ENCODE measurements around the gene OVAAL. TPM values are rescaled to one million over a fixed set of nuclear protein-coding genes. Genes with fewer than 3 reads are reported as not detected.

OVAAL gene
- total RNA-seq, 1 experiment from 2014 or later = not detected

DNA sequence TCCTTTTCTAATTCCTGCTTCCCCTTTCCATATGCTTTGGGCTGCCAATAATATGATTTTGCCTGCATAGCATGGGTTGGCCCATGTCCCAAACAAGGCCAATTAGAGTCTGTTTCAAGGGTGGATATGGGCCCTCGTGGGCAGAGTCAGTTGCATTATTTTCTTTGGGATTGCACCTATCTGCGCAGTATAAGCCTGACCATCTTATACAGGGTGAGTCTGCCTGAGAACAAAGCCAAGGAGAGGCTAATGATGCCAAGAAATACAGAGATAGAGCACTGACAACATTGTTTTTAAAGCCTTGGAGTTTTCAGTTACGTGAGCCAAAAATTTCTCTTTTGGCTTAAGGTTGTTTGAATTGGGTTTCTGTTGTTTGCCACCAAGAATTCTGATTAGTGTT, 18.6 kb downstream of the OVAAL start:
- no peaks in the 10 kb centered on the region for H3K36me3 ChIP-seq (ENCODE audit: low read depth)
- H3K4me1 ChIP-seq (replicated peaks; ENCODE audit: insufficient read depth) = peaks cover 16% of the 10 kb centered on the region
- no peaks in the 10 kb centered on the region for H3K9me2 ChIP-seq (ENCODE audit: insufficient read depth)
- no peak overlapping the region for H3K4me2 ChIP-seq
- ChIA-PET CTCF (no interaction called here), POLR2A (ENCODE audit: unreplicated experiment) (no interaction called here)
- peaks cover 3% of the 10 kb centered on the region; the same call in 1 of the 2 replicates for H3F3A ChIP-seq (ENCODE audit: insufficient read depth, low read depth)
- TF ChIP-seq, protein P1, sequence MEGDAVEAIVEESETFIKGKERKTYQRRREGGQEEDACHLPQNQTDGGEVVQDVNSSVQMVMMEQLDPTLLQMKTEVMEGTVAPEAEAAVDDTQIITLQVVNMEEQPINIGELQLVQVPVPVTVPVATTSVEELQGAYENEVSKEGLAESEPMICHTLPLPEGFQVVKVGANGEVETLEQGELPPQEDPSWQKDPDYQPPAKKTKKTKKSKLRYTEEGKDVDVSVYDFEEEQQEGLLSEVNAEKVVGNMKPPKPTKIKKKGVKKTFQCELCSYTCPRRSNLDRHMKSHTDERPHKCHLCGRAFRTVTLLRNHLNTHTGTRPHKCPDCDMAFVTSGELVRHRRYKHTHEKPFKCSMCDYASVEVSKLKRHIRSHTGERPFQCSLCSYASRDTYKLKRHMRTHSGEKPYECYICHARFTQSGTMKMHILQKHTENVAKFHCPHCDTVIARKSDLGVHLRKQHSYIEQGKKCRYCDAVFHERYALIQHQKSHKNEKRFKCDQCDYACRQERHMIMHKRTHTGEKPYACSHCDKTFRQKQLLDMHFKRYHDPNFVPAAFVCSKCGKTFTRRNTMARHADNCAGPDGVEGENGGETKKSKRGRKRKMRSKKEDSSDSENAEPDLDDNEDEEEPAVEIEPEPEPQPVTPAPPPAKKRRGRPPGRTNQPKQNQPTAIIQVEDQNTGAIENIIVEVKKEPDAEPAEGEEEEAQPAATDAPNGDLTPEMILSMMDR (conservative IDR thresholded peaks at IDR 0.05) = no peak
- no peak for TF ChIP-seq EZH2 (IDR thresholded peaks at IDR 0.05; ENCODE audit: low read depth)
- no peak for DNase-seq
- H3K4me3 ChIP-seq = no peak overlapping the region
- no TSS peak for BruUV-seq (replicated peaks)
- H2AFZ ChIP-seq = no peak overlapping the region
- intact Hi-C loops (cut with micrococcal nuclease; ENCODE audit: unreplicated experiment) = no loop called here
- no peak overlapping the region for H3K27ac ChIP-seq
- no peaks in the 10 kb centered on the region for H3K27me3 ChIP-seq (ENCODE audit: insufficient read depth, low read depth)
- no peaks in the 10 kb centered on the region for H3K79me2 ChIP-seq (ENCODE audit: low read depth)
- H4K20me1 ChIP-seq (ENCODE audit: insufficient read depth) = no peaks in the 10 kb centered on the region
- H3K9me3 ChIP-seq (ENCODE audit: insufficient read depth, low read depth) = peaks cover 6% of the 10 kb centered on the region; the same call in 1 of the 2 replicates

DNA sequence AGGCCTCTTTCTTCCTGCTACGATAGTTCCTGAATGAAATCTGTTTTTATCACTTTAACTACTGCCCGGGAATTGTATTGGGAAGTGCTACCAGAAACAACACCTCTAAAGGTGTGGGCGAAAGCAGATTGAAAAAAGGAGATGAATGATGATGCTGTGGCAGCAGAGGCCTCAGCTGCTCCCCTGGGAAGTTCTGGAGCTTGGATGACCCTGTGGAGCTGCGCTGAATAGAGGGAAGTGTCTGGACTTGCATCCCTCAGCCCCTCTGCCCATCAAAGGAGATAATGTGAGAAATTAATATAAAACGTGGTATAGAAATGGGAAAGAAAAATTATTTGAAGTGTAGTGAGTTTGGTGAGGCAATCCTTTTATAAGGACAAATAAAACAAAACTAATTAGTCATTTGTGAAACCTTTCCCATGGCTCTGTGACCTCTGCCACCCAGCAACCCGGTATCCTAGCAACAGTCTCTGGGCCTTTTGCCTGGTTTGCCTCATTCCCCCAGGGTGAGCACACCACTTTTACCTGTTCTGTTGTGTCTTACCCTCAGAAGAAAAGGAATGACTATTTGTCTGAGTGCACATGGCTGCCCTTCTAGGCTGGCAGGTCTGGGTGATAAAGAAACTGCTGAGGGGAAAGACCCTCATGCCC, 21.3 kb downstream of the OVAAL start:
- no peaks in the 10 kb centered on the region for H3K79me2 ChIP-seq (ENCODE audit: low read depth)
- ChIA-PET POLR2A (ENCODE audit: unreplicated experiment) (no interaction called here), CTCF (no interaction called here)
- H3K4me1 ChIP-seq (replicated peaks; ENCODE audit: insufficient read depth) = peaks cover 15% of the 10 kb centered on the region
- peaks cover 3% of the 10 kb centered on the region; the same call in 1 of the 2 replicates for H3F3A ChIP-seq (ENCODE audit: insufficient read depth, low read depth)
- peak overlapping the region; percentile 30; the same call in 1 of the 2 replicates for H3K27ac ChIP-seq
- H2AFZ ChIP-seq = no peak overlapping the region
- no peaks in the 10 kb centered on the region for H4K20me1 ChIP-seq (ENCODE audit: insufficient read depth)
- no TSS peak for BruUV-seq (replicated peaks)
- no peaks in the 10 kb centered on the region for H3K27me3 ChIP-seq (ENCODE audit: insufficient read depth, low read depth)
- peaks cover 6% of the 10 kb centered on the region; the same call in 1 of the 2 replicates for H3K9me3 ChIP-seq (ENCODE audit: insufficient read depth, low read depth)
- TF ChIP-seq, protein P1 (conservative IDR thresholded peaks at IDR 0.05) = no peak
- no peak for TF ChIP-seq EZH2 (IDR thresholded peaks at IDR 0.05; ENCODE audit: low read depth)
- no peaks in the 10 kb centered on the region for H3K36me3 ChIP-seq (ENCODE audit: low read depth)
- no peak overlapping the region for H3K4me3 ChIP-seq
- peak; percentile 57 to 82 for DNase-seq
- no peaks in the 10 kb centered on the region for H3K9me2 ChIP-seq (ENCODE audit: insufficient read depth)
- H3K4me2 ChIP-seq = peak overlapping the region; percentile 29
- intact Hi-C loops (cut with micrococcal nuclease; ENCODE audit: unreplicated experiment) = no loop called here

DNA sequence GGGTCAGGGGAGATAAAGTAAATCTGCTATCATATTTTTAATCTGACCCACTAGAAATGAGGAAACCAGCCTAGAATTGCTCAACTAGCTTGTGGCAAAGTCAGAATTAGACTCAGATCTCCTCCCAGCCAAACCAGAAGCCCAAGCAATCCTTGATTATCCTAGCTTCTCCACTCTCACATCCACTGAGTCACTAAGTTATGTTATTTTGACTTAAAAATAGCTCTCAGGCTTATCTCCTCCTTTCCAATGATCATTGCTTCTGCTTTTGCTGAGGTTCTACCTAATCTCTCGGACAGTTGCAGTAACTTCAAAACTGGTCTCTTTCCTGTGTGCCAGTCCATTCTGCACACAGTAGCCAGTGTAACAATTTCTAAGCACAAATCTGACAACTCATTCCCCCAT, 22.9 kb downstream of the OVAAL start:
- H3K4me2 ChIP-seq = no peak overlapping the region

More for the DNA sequence above, 22.9 kb downstream of the OVAAL start:
- H3K4me3 ChIP-seq = no peak overlapping the region
- H3K4me1 ChIP-seq (replicated peaks; ENCODE audit: insufficient read depth) = peaks cover 20% of the 10 kb centered on the region
- H3F3A ChIP-seq (ENCODE audit: insufficient read depth, low read depth) = peaks cover 3% of the 10 kb centered on the region; the same call in 1 of the 2 replicates
- no peaks in the 10 kb centered on the region for H3K9me2 ChIP-seq (ENCODE audit: insufficient read depth)
- DNase-seq = no peak
- no peak overlapping the region for H3K27ac ChIP-seq
- POLR2A ChIA-PET (ENCODE audit: unreplicated experiment) = no interaction called here
- no peaks in the 10 kb centered on the region for H3K27me3 ChIP-seq (ENCODE audit: insufficient read depth, low read depth)
- CTCF ChIA-PET = interaction anchor here (0.7 kb wide), 1 partner anchor 43 kb away, joined by 3 read pairs; no protein-coding TSS in a partner anchor
- BruUV-seq (replicated peaks) = no TSS peak
- peaks cover 6% of the 10 kb centered on the region; the same call in 1 of the 2 replicates for H3K9me3 ChIP-seq (ENCODE audit: insufficient read depth, low read depth)
- no peaks in the 10 kb centered on the region for H4K20me1 ChIP-seq (ENCODE audit: insufficient read depth)
- H3K79me2 ChIP-seq (ENCODE audit: low read depth) = no peaks in the 10 kb centered on the region
- H2AFZ ChIP-seq = no peak overlapping the region
- no peaks in the 10 kb centered on the region for H3K36me3 ChIP-seq (ENCODE audit: low read depth)
- no peak for TF ChIP-seq EZH2 (IDR thresholded peaks at IDR 0.05; ENCODE audit: low read depth)
- TF ChIP-seq, protein P1 (conservative IDR thresholded peaks at IDR 0.05) = no peak
- intact Hi-C loops (cut with micrococcal nuclease; ENCODE audit: unreplicated experiment) = no loop called here
